ENCODE measurements around the gene SFTPA1.

DNA sequence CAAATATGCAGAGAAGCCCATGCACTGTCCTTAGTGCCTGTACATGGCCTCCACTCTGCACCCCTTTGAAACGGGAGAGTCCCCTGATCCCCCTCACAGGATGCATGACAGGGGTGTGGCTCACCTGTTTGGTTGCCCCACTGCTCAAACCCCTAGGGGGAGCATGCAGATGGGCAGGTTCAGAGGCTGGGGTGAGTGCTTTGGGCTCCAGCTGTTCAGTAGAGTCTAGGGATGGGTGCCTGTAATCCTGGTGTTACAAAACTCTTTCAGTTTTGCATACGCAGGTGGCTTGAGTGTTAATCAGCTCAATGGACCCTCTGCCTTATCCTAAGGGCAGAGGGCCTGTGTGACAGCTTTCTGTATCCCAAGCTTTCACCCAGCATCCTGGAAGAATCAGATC lies 7.8 kb upstream of the SFTPA1 start:
- TF ChIP-seq, protein P1, sequence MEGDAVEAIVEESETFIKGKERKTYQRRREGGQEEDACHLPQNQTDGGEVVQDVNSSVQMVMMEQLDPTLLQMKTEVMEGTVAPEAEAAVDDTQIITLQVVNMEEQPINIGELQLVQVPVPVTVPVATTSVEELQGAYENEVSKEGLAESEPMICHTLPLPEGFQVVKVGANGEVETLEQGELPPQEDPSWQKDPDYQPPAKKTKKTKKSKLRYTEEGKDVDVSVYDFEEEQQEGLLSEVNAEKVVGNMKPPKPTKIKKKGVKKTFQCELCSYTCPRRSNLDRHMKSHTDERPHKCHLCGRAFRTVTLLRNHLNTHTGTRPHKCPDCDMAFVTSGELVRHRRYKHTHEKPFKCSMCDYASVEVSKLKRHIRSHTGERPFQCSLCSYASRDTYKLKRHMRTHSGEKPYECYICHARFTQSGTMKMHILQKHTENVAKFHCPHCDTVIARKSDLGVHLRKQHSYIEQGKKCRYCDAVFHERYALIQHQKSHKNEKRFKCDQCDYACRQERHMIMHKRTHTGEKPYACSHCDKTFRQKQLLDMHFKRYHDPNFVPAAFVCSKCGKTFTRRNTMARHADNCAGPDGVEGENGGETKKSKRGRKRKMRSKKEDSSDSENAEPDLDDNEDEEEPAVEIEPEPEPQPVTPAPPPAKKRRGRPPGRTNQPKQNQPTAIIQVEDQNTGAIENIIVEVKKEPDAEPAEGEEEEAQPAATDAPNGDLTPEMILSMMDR (IDR thresholded peaks at IDR 0.05), result no peak
- TF ChIP-seq POLR2A (IDR thresholded peaks at IDR 0.05), result no peak

Measured in testis (tissue), 2 donors.